Measurements from ENCODE around the gene RFX8.

The RFX8 gene

DNA sequence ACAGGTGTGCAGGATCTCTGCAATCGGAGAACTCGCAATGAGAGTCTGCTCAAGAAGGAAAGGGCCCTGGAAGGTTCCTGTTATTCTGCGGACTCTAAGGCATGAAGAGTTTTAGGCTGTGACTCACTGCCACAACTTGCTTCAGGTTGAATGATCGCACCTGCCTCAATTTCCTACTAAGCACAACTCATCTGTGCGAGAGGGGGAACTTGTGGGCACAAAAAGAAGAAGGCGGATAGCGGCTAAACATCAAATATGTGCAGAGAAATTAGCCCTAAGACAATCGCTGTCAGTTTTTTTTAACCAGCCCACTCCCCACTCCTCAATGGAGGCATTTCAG, 73.6 kb downstream of the RFX8 start:
- TF ChIP-seq, protein P1, sequence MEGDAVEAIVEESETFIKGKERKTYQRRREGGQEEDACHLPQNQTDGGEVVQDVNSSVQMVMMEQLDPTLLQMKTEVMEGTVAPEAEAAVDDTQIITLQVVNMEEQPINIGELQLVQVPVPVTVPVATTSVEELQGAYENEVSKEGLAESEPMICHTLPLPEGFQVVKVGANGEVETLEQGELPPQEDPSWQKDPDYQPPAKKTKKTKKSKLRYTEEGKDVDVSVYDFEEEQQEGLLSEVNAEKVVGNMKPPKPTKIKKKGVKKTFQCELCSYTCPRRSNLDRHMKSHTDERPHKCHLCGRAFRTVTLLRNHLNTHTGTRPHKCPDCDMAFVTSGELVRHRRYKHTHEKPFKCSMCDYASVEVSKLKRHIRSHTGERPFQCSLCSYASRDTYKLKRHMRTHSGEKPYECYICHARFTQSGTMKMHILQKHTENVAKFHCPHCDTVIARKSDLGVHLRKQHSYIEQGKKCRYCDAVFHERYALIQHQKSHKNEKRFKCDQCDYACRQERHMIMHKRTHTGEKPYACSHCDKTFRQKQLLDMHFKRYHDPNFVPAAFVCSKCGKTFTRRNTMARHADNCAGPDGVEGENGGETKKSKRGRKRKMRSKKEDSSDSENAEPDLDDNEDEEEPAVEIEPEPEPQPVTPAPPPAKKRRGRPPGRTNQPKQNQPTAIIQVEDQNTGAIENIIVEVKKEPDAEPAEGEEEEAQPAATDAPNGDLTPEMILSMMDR (IDR thresholded peaks at IDR 0.05; ENCODE audit: insufficient read depth, low read length, missing control alignments): no peak
- no peak overlapping the region for H3K4me3 ChIP-seq (ENCODE audit: low read depth, low read length)
- ChIA-PET POLR2A (no interaction called here), CTCF (no interaction called here)
- no peak for DNase-seq (ENCODE audit: low read depth, low spot score)

DNA sequence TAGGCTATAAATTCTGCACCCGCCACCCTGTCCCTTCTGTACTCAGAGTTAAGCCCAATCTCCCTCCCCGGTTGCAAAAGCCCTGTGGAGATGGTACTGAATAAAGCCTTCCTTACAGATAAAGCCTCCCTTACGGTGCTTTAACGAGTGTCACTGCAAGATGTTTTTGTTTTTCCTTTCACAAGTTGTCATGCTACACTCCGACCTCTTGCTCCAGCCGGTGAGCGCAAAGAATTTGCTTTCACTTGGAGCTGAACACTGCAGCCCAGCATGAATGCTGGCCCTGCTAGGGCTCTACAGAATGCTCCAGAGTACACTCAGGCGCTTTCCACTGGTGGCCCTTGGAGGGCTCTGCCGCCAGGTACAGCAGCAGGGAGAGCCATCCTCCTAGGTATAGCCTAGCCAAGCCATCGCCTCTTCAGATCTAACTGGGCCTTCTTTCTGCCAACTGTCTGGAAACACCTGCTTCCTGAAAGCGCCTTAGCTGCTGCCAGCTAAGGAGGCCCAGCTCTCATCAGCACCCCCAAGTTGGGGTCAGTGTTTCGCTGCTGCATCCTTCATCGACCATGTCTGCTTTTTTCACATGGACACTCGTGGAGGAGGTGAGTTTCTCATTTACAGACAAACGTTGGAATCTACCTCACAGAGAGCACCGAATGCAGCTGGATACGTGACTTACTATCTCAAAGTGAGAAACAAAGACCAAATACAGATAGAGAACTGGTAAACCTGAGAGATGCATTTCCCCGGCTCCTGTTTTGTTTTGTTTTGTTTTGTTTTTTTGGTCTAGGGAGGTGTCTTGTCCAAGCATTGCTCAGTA, 74.2 kb downstream of the RFX8 start:
- CTCF ChIA-PET: interaction anchor here (1.3 to 3.0 kb wide), 2 partner anchors 13 to 19 kb away, joined by 3 to 11 read pairs; partner anchors contain the start of gene CREG2
- TF ChIP-seq, protein P1 (IDR thresholded peaks at IDR 0.05; ENCODE audit: insufficient read depth, low read length, missing control alignments): no peak
- DNase-seq (ENCODE audit: low read depth, low spot score): no peak
- H3K4me3 ChIP-seq (ENCODE audit: low read depth, low read length): no peak overlapping the region
- POLR2A ChIA-PET: no interaction called here

DNA sequence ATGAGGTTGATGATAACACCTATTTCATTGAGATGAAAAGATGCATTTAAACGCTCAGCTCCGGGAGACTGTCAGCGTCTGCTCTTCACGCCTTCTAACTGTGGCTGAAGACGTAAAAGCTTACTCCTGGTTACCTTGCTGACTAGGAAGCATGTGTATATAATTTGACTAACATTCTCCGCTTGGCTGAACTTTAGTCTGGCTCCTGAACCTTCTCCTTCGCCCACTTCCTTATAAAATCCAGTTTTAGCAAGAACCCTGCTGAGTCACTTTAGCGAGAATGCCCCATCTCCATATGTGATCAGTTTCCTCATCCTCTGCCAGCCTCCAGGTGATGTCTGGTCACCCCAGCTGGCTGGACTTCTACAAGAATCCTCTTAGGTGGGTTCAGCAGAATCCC, 74.9 kb downstream of the RFX8 start:
- H3K4me3 ChIP-seq (ENCODE audit: low read depth, low read length): no peak overlapping the region
- POLR2A ChIA-PET: no interaction called here
- DNase-seq (ENCODE audit: low read depth, low spot score): no peak
- TF ChIP-seq, protein P1 (IDR thresholded peaks at IDR 0.05; ENCODE audit: insufficient read depth, low read length, missing control alignments): no peak
- CTCF ChIA-PET: interaction anchor here (1.3 to 3.0 kb wide), 3 partner anchors 12 to 60 kb away, joined by 3 to 11 read pairs (median 4); partner anchors contain the start of gene CREG2

DNA sequence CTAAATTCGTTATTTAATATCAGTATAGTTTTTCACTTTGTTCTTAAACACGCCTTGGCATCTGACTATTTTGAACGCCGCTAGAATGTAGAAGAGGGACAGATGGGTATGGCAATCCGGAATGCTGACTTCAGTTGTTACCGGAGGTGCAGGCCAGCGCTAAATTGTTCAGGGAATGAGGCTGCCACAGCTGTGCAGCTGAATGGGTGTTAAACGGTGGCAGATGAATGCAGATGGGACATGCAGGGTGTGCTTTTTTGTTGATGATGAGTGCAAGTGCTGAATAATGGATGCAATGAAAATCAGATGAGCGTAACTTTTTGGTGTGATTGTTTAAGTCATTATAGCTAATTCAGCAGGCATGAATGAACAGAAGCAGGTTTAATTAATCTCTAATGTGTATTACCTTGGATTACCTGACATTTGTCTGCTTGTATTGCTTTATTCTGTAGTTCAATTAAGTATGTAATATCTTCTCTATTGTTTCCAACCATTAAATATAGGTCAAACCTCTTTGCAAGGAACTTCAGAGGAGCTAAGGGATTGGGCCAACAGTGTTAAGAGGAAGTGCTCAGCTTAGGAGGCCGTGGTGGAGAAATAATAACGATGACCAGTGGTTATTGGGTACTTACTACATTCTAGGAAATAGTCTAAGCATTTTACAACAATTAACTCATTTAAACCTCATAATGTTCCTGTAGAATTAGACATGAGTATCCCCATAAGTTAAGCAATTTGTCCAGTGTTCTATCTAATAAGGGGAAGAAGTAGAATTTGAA, 75.7 kb downstream of the RFX8 start:
- no peak overlapping the region for H3K4me3 ChIP-seq (ENCODE audit: low read depth, low read length)
- ChIA-PET CTCF (interaction anchor here (1.0 to 3.0 kb wide), 4 partner anchors 8 to 60 kb away, joined by 3 to 11 read pairs (median 4); partner anchors contain the start of gene CREG2), POLR2A (no interaction called here)
- no peak for DNase-seq (ENCODE audit: low read depth, low spot score)
- TF ChIP-seq, protein P1 (IDR thresholded peaks at IDR 0.05; ENCODE audit: insufficient read depth, low read length, missing control alignments): no peak

DNA sequence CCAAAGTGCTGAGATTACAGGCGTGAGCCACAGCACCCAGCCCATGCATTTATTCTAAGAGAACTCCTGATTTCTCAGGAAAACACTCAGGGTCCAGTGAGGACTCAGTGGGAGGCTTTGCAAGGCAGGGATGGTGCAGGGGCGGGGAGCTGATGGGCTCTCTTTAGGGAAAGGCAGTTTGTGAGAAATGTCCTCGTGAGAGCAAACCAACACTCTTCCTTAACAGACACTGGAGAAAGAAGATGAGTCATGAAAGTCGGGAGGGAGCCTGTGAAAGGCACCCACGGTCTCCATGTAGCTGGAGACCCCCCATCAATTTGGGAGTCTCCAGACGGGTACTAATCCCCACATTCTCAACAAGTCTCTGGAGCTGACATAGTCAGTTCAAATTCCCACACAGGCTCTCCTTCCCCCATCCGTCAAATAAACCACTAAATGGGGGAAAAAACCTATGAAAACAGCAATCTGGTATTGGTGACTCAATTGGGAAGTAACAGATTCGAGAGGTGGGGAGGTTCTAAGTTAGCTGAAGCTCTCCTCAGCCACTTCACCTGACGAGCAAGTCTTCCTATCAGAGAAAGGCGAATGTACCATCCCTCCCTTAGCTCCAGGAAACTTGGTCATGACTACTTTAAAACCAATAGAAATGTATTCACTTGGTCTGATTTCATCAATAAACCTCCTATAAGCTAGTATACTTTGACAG, 76.6 kb downstream of the RFX8 start:
- CTCF ChIA-PET: interaction anchor here (0.6 to 3.0 kb wide), 6 partner anchors 9 to 431 kb away, joined by 3 to 11 read pairs (median 4); partner anchors contain the start of gene CREG2
- DNase-seq (ENCODE audit: low read depth, low spot score): no peak
- TF ChIP-seq, protein P1 (IDR thresholded peaks at IDR 0.05; ENCODE audit: insufficient read depth, low read length, missing control alignments): no peak
- no peak overlapping the region for H3K4me3 ChIP-seq (ENCODE audit: low read depth, low read length)
- POLR2A ChIA-PET: no interaction called here
